ENCODE data around the gene OSBPL2.

The OSBPL2 gene

DNA sequence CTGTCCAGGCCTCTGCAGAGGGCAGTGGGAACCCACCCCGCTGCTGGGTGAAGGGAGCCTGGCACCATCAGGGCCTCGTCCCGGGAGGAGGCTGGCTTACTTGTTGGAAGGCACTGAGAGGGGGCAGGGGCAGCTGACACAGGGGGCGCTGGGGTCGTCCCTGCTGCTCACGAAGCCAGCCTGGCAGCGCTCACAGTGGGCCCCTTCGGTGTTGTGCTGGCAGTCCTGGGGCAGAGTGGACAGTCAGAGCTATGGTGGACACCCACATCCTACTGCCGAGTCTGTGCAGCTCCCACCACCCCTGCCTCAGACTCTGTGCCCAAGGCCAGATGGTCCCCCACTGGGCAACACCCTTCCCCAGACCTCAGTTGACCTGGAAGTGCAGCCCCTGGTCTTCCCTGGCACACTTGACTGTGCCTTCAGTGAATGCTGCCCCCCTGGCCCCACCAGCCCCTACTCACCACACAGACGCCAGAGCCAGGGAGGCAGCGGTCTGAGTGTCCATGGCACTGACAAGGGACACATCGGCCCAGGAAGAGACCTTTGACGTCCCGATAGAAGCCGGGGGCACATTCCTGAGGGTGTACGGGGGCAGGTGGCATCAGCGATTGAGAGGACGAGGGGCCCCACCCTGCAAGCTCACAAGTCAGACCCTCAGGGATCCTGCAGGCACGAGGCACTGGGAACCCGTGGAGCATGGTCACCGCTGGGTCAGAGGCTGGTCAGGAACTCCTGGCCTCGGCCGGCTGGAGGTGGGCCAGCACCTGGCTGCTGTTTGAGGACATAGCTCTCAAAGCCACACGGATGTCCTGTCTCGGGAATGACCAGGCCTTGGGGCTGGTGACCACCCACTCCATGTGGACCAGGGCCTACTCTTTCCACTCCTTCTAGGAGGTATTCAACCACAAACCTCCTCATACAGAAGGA is 85.9 kb downstream of the OSBPL2 start:
- no peak for DNase-seq (ENCODE audit: low read depth in 1 of 2, low spot score in 1 of 2)
- in situ Hi-C loops (cut with HindIII; ENCODE audit: low pct_unique_long_range_greater_than_20kb, low sequenced_read_pairs): no loop called here
- TF ChIP-seq JUND (IDR thresholded peaks at IDR 0.05; ENCODE audit: low read depth): no peak

DNA sequence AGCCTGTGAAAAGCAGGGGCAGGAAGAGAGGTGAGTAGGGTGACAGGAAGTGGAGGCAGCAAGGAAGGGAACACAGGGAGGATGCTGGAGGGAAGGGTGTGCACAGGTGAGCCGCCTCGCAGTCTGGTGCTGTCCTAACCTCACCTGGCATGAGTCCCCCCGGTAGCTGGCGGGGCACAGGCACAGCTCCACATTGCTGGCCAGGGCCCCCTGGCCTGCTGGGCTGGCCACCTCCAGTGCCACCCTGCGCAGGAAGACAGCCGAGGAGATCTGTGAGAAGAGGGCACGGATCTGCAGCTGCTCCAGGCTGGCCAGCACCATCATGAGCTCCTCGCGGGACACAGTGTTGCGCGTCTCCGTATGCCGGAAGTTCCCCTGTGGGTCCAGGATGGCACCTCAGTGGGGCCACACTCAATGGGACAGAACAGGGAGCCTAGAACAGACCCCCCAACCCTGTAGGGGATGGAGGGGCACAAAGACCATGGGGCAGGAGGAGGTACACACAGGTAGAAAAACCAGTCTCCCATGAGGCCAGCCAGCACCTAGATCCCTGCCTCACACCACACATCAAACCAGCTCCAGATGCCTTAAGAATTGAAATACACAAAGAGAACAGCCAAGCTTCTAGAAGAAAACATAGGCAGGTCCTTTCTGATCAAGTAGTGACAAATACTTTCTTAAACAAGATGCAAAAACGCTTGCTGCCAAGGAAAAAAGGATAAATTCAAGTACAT is 87.0 kb downstream of the OSBPL2 start:
- no peak for DNase-seq (ENCODE audit: low read depth in 1 of 2, low spot score in 1 of 2)
- TF ChIP-seq JUND (IDR thresholded peaks at IDR 0.05; ENCODE audit: low read depth): no peak
- in situ Hi-C loops (cut with HindIII; ENCODE audit: low pct_unique_long_range_greater_than_20kb, low sequenced_read_pairs): no loop called here

DNA sequence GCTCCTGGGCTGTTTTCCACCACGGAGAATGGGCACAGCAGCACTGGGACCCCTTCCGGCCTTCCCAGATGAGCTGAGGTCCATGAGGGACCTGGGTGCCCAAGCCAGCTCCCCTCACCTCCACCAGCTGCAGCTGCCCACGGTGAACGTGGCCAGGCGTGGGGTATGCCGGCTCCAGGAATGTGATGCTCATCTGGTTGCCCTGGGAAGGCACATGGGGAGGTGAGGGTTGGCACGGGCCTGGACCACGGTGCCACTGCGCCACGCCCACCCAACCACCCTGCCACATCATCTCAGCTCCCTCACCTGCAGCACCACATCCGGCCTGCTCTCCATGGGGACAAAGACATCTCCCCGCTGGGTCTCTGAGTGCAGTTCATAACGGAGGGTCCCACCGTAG is 88.2 kb downstream of the OSBPL2 start:
- no peak for DNase-seq (ENCODE audit: low read depth in 1 of 2, low spot score in 1 of 2)
- no peak for TF ChIP-seq JUND (IDR thresholded peaks at IDR 0.05; ENCODE audit: low read depth)
- in situ Hi-C loops (cut with HindIII; ENCODE audit: low pct_unique_long_range_greater_than_20kb, low sequenced_read_pairs): no loop called here

DNA sequence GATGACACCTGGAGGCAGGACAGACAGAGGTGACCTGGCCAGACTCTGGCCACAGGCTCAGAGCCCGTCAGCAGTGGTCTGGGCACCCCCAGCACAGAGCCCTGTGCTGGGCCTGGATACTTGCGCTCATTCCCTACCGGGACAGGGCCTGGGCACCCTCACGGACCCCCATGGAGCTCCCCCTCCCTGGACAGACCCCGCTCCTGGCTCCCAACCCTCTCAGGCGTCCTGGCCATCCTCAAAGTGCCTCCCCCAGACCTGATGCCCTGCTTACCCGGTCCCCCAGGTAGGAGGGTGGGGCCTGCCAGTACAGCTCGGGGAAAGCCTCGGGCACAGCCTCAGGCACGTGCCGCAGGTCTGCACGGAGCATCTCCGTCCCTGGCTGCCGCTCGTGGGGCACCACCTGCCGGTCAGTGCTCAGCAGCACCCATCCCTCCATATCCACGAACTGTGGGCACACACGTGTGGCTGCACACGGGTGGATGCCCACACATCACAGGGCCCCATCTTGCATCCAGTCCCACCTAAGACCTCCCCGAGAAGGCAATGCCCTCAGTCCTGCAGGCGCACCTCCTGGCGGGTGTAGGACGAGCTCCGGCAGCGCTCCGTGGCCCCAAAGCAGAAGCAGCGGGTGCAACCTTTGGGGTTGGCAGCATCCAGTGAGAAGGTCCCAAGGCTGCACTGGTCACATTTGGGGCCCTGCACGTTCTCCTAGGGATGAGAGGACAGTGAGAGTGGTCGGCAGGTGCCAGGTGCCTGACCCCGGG is 88.8 kb downstream of the OSBPL2 start:
- in situ Hi-C loops (cut with HindIII; ENCODE audit: low pct_unique_long_range_greater_than_20kb, low sequenced_read_pairs): no loop called here
- no peak for TF ChIP-seq JUND (IDR thresholded peaks at IDR 0.05; ENCODE audit: low read depth)
- DNase-seq (ENCODE audit: low read depth in 1 of 2, low spot score in 1 of 2): no peak

DNA sequence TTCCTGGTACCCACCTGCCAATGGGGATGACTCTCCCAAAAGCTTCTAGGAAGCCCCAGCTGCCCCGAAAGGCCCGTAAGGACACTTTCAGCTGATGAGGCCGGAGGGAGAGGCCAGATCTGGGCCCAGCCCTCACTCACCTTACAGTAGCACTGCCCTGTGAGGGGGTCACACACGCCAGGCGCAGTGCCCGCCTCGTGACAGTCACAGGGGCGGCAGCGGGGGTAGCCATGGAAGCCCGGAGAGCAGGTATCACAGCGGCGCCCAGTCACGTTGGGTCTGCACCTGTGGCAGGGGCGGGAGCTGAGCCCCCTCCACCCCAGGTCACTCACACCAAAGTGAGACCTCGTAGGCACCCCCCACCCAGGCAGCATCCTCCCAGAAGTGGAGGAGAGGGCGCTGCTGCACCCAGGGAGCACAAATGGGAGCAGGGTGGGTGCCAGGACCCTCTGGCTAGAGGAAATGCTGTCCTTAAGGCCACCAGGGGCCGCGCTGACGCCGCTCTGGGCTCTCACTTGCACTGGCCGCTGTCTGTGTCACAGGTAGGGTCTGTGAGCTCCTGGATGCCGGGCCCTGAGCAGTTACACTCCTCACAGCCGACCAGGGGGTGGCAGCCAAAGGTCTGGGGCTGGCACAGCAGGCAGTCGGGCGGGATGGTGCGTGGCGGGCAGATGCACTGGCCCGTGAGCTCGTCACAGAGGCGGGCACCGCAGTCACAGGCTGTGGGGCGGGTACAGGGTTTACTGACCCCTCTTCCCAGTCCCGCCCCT is 89.6 kb downstream of the OSBPL2 start:
- in situ Hi-C loops (cut with HindIII; ENCODE audit: low pct_unique_long_range_greater_than_20kb, low sequenced_read_pairs): no loop called here
- no peak for TF ChIP-seq JUND (IDR thresholded peaks at IDR 0.05; ENCODE audit: low read depth)
- DNase-seq (ENCODE audit: low read depth in 1 of 2, low spot score in 1 of 2): no peak

DNA sequence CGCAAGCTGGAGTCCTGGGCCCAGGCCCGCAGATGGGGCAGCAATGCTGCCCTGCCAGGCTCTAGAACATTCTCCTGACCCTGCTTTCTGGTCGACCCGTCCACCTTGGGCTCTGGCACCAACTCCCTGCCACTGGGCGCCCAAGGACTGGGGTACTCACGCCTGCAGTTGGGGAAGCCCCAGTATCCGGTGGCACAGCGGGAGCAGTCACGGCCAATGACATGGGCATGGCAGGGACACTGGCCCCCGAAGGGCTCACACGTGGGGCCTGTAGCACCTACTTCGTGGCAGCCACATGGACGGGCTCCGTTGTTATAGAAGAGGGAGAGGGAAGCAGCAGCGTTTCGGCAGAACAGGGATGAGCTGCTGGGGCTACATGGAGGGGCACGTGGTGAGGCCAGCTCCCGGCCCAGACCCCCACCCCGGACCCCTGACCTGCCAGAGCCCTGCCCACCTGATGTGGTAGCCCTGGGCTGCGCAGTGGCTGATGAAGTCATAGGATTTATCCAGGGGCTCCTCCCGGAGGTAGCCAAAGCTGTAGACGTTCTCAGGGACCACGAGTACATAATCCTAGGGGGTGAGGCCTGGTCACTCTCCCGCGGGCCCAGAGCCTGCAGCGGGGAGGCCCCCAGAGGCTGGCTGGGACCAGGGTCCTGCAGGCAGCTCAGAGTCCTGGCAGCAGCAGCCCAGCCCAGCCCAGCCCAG is 90.5 kb downstream of the OSBPL2 start:
- in situ Hi-C loops (cut with HindIII; ENCODE audit: low pct_unique_long_range_greater_than_20kb, low sequenced_read_pairs): no loop called here
- DNase-seq (ENCODE audit: low read depth in 1 of 2, low spot score in 1 of 2): no peak
- TF ChIP-seq JUND (IDR thresholded peaks at IDR 0.05; ENCODE audit: low read depth): no peak

DNA sequence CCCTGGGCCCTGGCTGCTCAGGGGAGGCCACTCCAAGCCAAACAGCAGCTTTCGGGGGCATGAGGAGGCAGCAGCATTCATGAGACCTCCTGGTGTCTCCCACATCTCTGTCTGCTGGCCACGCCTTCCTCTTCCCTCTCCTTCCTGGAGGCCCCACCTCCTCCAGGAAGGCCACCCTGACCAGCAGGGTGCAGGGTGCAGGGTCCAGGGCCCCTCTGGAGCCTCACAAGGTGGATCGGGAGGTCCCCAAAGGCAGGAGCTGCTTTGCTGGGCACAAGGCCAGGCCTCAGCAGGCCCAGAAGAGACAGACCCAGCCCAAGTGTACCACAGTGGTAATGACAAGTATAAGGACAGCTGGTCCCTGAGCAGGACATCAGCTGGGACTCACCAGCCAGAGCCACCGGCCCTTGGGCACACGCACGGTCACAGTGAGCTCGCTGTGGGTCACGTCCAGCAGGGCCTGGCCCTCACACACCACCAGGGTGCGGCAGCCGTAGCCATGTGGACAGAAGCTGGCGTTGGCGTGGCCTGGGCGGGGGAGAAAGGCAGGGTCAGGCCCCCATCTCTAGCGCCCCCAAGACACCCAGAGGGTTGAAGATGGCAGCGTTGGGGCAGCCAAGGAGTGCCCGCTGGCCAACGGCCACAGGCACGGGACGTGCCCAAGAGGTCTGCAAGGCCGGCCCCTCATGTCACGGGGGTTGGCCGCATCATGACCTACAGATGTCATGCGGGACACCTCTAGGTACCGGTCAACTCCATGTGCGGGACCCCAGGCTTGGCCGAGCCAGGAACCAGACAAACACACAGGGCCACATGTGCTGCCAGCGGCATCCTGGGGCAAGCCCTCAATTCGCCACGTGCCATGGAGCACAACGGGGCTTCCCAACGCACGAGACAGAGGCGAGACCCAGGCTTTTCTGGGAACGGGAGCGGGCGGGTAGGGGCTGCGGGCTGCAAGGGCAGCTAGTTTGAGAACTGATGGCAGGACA is 91.4 kb downstream of the OSBPL2 start:
- DNase-seq (ENCODE audit: low read depth in 1 of 2, low spot score in 1 of 2): no peak
- in situ Hi-C loops (cut with HindIII; ENCODE audit: low pct_unique_long_range_greater_than_20kb, low sequenced_read_pairs): no loop called here
- no peak for TF ChIP-seq JUND (IDR thresholded peaks at IDR 0.05; ENCODE audit: low read depth)

DNA sequence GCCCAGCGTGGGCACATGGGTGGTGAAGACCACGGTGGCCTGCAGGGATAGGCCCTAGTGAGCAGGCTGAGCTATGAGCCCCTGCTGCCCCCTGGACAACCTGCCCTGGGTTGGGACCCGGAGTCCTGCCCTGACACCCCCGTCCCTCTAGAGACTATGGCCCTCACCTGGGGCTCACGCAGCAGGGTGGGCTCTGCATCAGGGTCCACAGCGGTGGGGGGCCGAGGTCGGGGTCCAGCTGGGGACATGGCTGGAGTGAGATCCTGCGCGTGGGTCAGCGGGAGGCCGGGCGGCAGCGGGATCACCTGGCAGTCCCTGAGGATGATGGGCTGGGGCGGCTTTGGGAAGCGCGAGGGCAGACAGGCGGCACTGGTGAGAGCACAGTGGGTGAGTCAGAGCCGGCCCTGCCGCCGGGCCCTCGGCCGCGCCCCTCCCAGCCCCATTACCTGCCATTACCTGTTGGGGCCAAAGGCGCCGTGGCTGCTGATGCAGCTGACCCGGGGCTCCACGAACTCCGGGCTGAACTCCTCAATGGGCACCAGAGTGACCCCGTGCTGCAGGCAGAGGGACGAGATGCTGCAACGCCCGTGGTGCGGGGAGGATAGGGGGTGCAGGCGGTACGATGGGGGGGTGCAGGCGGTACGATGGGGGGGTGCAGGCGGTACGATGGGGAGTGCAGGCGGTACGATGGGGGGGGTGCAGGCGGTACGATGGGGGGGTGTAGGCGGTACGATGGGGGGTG is 92.4 kb downstream of the OSBPL2 start:
- TF ChIP-seq JUND (IDR thresholded peaks at IDR 0.05; ENCODE audit: low read depth): no peak
- DNase-seq (ENCODE audit: low read depth in 1 of 2, low spot score in 1 of 2): no peak
- in situ Hi-C loops (cut with HindIII; ENCODE audit: low pct_unique_long_range_greater_than_20kb, low sequenced_read_pairs): no loop called here

DNA sequence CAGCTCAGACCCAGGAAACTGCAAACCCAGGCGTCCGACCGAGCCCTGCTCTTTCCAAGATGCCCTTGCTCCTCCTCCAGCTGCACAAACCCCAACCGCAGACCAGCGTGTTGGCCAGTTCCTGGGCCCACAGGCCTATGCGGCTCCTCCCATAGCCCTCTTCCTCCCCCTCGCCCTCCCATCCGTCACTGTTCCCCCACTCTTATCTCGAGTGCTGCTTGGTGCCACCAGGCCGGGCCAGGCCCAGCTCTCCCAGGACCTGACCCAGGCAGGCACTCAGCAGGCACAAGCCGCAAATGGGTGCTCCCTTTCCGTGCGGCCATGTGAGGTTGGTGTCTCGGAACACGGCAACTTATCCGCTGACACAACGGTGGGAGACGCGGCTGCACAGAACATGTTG is 93.0 kb downstream of the OSBPL2 start:
- no peak for DNase-seq (ENCODE audit: low read depth in 1 of 2, low spot score in 1 of 2)
- in situ Hi-C loops (cut with HindIII; ENCODE audit: low pct_unique_long_range_greater_than_20kb, low sequenced_read_pairs): no loop called here
- TF ChIP-seq JUND (IDR thresholded peaks at IDR 0.05; ENCODE audit: low read depth): no peak

DNA sequence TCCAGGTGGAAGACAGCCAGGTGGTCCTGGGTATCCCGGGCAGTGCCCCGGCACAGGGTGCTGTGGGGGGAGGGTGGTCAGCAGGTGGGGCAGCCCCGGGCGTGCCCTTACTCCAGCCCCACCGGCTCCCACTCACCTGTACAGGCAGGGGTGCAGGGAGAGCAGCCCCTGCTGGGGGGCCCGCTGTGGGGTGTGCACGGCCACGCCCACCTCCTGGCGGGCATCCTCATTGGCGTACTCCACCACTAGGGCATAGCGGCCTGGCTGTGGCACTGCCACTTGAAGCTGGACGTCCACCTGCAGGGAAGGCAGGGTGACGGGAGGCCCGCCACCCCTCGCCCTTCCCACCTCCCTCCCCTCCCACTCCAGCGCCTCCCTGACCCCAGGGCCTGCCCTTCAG is 94.1 kb downstream of the OSBPL2 start:
- in situ Hi-C loops (cut with HindIII; ENCODE audit: low pct_unique_long_range_greater_than_20kb, low sequenced_read_pairs): no loop called here
- TF ChIP-seq JUND (IDR thresholded peaks at IDR 0.05; ENCODE audit: low read depth): no peak
- DNase-seq (ENCODE audit: low read depth in 1 of 2, low spot score in 1 of 2): no peak

All from T47D (cell line).